Smooth muscle cell (in vitro differentiated cells): ENCODE results near the gene TRIL. TPM values are rescaled to one million over a fixed set of nuclear protein-coding genes. Genes with fewer than 3 reads are reported as not detected.

Experiments used
- DNase-seq: peaks from one replicate; lab custom pipeline; 2025; ENCODE audit not compliant: unreplicated experiment; lab: John Stamatoyannopoulos, UW
- H2AFZ ChIP-seq: fragments of 200-600 bp; sonication (generic); 2 replicates; pipeline ENCODE4 v1.6.0; 2016; ENCODE audit warnings: antibody characterized with exemption, low read depth, mild to moderate bottlenecking
- H3F3A ChIP-seq: fragments of 200-600 bp; sonication (generic); 2 replicates; pipeline ENCODE4 v1.6.0; 2017; ENCODE audit warnings: antibody characterized with exemption, low read depth
- H3K27ac ChIP-seq: fragments of 200-600 bp; sonication (generic); 2 replicates; pipeline ENCODE4 v1.5.1; 2016; ENCODE audit warnings: low read depth, mild to moderate bottlenecking
- H3K27me3 ChIP-seq: fragments of 200-600 bp; sonication (generic); 2 replicates; pipeline ENCODE4 v1.6.1; 2016; ENCODE audit warnings: low read depth, mild to moderate bottlenecking
- H3K36me3 ChIP-seq: fragments of 200-600 bp; sonication (generic); 2 replicates; pipeline ENCODE4 v1.5.1; 2016; ENCODE audit warnings: low read depth
- H3K4me1 ChIP-seq: fragments of 200-600 bp; sonication (generic); 2 replicates; pipeline ENCODE4 v1.5.1; 2016; ENCODE audit warnings: low read depth
- H3K4me2 ChIP-seq: fragments of 200-600 bp; sonication (generic); 2 replicates; pipeline ENCODE4 v1.6.0; 2016; ENCODE audit warnings: mild to moderate bottlenecking
- H3K4me3 ChIP-seq: fragments of 200-600 bp; sonication (generic); 2 replicates; pipeline ENCODE4 v1.5.1; 2016; ENCODE audit warnings: mild to moderate bottlenecking
- H3K79me2 ChIP-seq: fragments of 200-600 bp; sonication (generic); 2 replicates; pipeline ENCODE4 v1.6.0; 2016; ENCODE audit warnings: low read depth, mild to moderate bottlenecking
- H3K9ac ChIP-seq: fragments of 200-600 bp; sonication (generic); 2 replicates; pipeline ENCODE4 v1.6.0; 2016; ENCODE audit warnings: low read depth
- H3K9me3 ChIP-seq: fragments of 200-600 bp; sonication (generic); replicated peaks from 2 replicates; pipeline ENCODE4 v1.5.1; 2016; ENCODE audit warnings: low read depth
- H4K20me1 ChIP-seq: fragments of 200-600 bp; sonication (generic); 2 replicates; pipeline ENCODE4 v1.6.0; 2016; ENCODE audit warnings: low read depth
- CTCF ChIP-seq: fragments of 200-600 bp; sonication (generic); IDR thresholded peaks from 2 replicates; pipeline ENCODE4 v1.5.1; 2017; ENCODE audit warnings: borderline replicate concordance, mild to moderate bottlenecking, antibody characterized with exemption; ENCODE audit not compliant: insufficient read depth, poor library complexity, severe bottlenecking
- WGBS: methylation state at CpG from one replicate; pipeline ENCODE4 v1.1.7; 2016; ENCODE audit warnings: low lambda C conversion rate; 5-methylcytosine and 5-hydroxymethylcytosine counted together
- polyA plus RNA-seq: library from polyadenylated mRNA; unstranded; fragments of >200 nt; fragmentation: Nextera tagmentation; extraction: Ambion mirVana; gene quantifications from 2 replicates; pipeline ENCODE4 v1.2.1, GENCODE V29; 2016
- total RNA-seq: library from RNA; depleted of rRNA; stranded (reverse); fragments of >200 nt; gene quantifications from 2 replicates; pipeline ENCODE4 v1.2.3, GENCODE V29; 2014

TRIL gene
- total and polyA plus RNA-seq, 2 experiments from 2014 or later: 11.0 to 11.1 TPM

DNA sequence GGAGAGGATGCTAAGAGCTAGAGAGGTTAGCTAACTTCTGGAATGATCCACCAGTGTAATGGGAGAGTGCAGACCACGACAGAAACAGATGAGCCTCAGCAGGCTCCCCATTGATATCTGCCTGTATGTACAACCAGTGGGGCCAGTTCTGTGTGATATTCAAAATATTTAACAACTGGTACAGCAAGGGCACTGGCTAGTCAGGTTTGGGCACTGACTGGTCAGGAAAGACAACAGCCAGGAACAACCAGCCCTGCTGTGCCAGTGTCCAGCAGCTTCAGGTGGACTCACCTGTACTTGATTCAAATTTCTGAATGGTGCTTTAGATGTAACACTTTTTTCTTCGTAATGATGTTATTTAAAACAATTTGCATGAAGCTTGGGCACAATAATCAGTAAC is 5.9 kb upstream of the TRIL start:
- H3K27ac ChIP-seq: no peak overlapping the region
- H3K36me3 ChIP-seq: no peaks in the 10 kb centered on the region
- WGBS: 84% methylated on average over 2 of the region's 2 CpGs

GRCh38 chr7:28961972-28962371 is 3.8 kb upstream of the TRIL start:
- H3K27me3 ChIP-seq: no peaks in the 10 kb centered on the region
- no peaks in the 10 kb centered on the region for H4K20me1 ChIP-seq
- H3K27ac ChIP-seq: no peak overlapping the region
- H3F3A ChIP-seq: peaks cover 12% of the 10 kb centered on the region
- no peaks in the 10 kb centered on the region for H3K79me2 ChIP-seq
- no peak for TF ChIP-seq CTCF
- H3K9ac ChIP-seq: no peak overlapping the region
- H2AFZ ChIP-seq: no peak overlapping the region
- H3K9me3 ChIP-seq: no peaks in the 10 kb centered on the region
- WGBS: 72% methylated on average over 5 of the region's 5 CpGs
- H3K4me1 ChIP-seq: peaks cover 14% of the 10 kb centered on the region
- no peak for DNase-seq
- no peak overlapping the region for H3K4me2 ChIP-seq
- H3K4me3 ChIP-seq: no peak overlapping the region
- no peaks in the 10 kb centered on the region for H3K36me3 ChIP-seq

More for the DNA sequence above, 5.9 kb upstream of the TRIL start:
- no peaks in the 10 kb centered on the region for H4K20me1 ChIP-seq
- H3K9ac ChIP-seq: no peak overlapping the region
- H3K4me2 ChIP-seq: no peak overlapping the region
- peaks cover 7% of the 10 kb centered on the region for H3F3A ChIP-seq
- H3K27me3 ChIP-seq: no peaks in the 10 kb centered on the region
- no peak for DNase-seq
- no peak overlapping the region for H3K4me3 ChIP-seq
- peaks cover 3% of the 10 kb centered on the region for H3K4me1 ChIP-seq
- no peak for TF ChIP-seq CTCF
- H2AFZ ChIP-seq: no peak overlapping the region
- H3K9me3 ChIP-seq: no peaks in the 10 kb centered on the region
- no peaks in the 10 kb centered on the region for H3K79me2 ChIP-seq

- Histone ChIP-seq H3K4me2 (no peak overlapping the region), H2AFZ (no peak overlapping the region), H3K4me3 (no peak overlapping the region), H3F3A (peaks cover 16% of the 10 kb centered on the region), H3K9ac (no peak overlapping the region), H3K27ac (no peak overlapping the region), H3K27me3 (no peaks in the 10 kb centered on the region), H3K79me2 (no peaks in the 10 kb centered on the region), H4K20me1 (no peaks in the 10 kb centered on the region), H3K9me3 (no peaks in the 10 kb centered on the region), H3K4me1 (peaks cover 14% of the 10 kb centered on the region), H3K36me3 (no peaks in the 10 kb centered on the region)
- WGBS: 88% methylated on average over 7 of the region's 7 CpGs
- TF ChIP-seq CTCF: no peak
- DNase-seq: no peak
These were observed 2.1 kb upstream of the TRIL start for GRCh38 chr7:28960071-28960840.

GRCh38 chr7:28958980-28959347 is 834 bp upstream of the TRIL start:
- no peak for TF ChIP-seq CTCF
- 35% methylated on average over 6 of the region's 6 CpGs for WGBS
- peak overlapping the region; percentile 44 for H3K27ac ChIP-seq
- H3K4me1 ChIP-seq: peaks cover 22% of the 10 kb centered on the region
- DNase-seq: no peak
- no peak overlapping the region for H3K9ac ChIP-seq
- H4K20me1 ChIP-seq: peaks cover 7% of the 10 kb centered on the region
- no peaks in the 10 kb centered on the region for H3K36me3 ChIP-seq
- H3K4me2 ChIP-seq: peak overlapping the region; percentile 97
- peak overlapping the region; percentile 83 for H2AFZ ChIP-seq
- no peaks in the 10 kb centered on the region for H3K79me2 ChIP-seq
- peak overlapping the region; percentile 68 for H3K4me3 ChIP-seq
- H3K27me3 ChIP-seq: no peaks in the 10 kb centered on the region
- H3F3A ChIP-seq: peaks cover 27% of the 10 kb centered on the region
- no peaks in the 10 kb centered on the region for H3K9me3 ChIP-seq
